H1 (cell line): Measurements from ENCODE around the gene HS1BP3.
A peak's percentile ranks its signal among the peaks of the same experiment; 100 is the strongest.

Experiments
- CTCF ChIP-seq, 3 experiments: IDR thresholded peaks; 1 replicate in 2 of 3; 2 replicates in 1 of 3; pipeline versions ENCODE4 v1.5.1 to v1.6.1; 2011; ENCODE audit warnings: low read length in 3 of 3, mild to moderate bottlenecking in 3 of 3, inconsistent platforms in 2 of 3, low read depth in 1 of 3, moderate library complexity in 1 of 3; ENCODE audit not compliant: insufficient read depth in 1 of 3; ENCODE audit errors: control extremely low read depth in 1 of 3
- EZH2 ChIP-seq: fragments of 200-600 bp; sonication (generic); IDR thresholded peaks from 2 replicates; pipeline ENCODE4 v1.7.1; 2012; ENCODE audit warnings: low read depth, mild to moderate bottlenecking, moderate library complexity, low read length, inconsistent platforms; ENCODE audit not compliant: severe bottlenecking
- FOSL1 ChIP-seq: IDR thresholded peaks from 2 replicates; pipeline ENCODE4 v1.6.1; 2011; ENCODE audit warnings: mild to moderate bottlenecking, low read depth, low read length, moderate library complexity; ENCODE audit not compliant: insufficient read depth
- HDAC6 ChIP-seq: IDR thresholded peaks from one replicate; pipeline ENCODE4 v1.7.1; 2012; ENCODE audit warnings: low read depth, mild to moderate bottlenecking, inconsistent platforms, low read length, moderate library complexity
- POLR2A ChIP-seq, 2 experiments: IDR thresholded peaks; 1 replicate in 1 of 2; 2 replicates in 1 of 2; pipeline ENCODE4 v1.6.1; 2011; ENCODE audit warnings: low read depth in 2 of 2, low read length in 2 of 2, mild to moderate bottlenecking in 2 of 2; ENCODE audit errors: control extremely low read depth in 1 of 2

GRCh38 chr2:20676353-20677215 lies 25.7 kb upstream of the HS1BP3 start:
- TF ChIP-seq CTCF (IDR thresholded peaks at IDR 0.05; ENCODE audit: control extremely low read depth in 1 of 3, insufficient read depth in 1 of 3, low read depth in 1 of 3, low read length in 3 of 3) = peak in 2 of 3 experiments; percentile 46 to 54; a peak in 3 of 4 replicates
- TF ChIP-seq EZH2 = no peak
- no peak for TF ChIP-seq HDAC6
- no peak for TF ChIP-seq POLR2A (IDR thresholded peaks at IDR 0.05; ENCODE audit: control extremely low read depth in 1 of 2, low read depth in 2 of 2, low read length in 2 of 2)
- TF ChIP-seq FOSL1 = no peak
